HK-2 (cell line): ENCODE data around the gene KL.

ENCODE experiments used
- DNase-seq: peaks from one replicate; pipeline ENCODE4 v3.0.0-alpha.2; 2018; ENCODE audit not compliant: unreplicated experiment

Gene KL

DNA sequence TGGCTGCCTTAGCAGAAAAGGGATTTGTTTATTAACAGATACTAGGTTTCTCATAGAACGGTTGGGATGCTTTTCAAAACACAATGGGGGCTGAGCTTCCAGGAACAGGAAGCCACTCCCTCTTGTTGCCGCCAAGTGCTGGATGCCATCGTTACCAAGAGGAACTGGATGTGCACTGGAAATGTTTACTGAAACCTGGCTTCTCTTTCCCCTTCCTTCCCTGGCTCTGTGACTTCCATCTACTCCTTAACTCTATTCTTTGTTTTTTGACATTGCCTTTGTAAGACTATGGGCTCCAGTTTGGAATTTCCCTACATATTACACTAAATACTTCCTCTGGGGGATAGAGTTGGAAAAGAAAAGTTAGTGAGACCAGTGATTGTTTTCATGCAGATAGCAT lies 11.7 kb upstream of the KL start:
- DNase-seq: no peak

DNA sequence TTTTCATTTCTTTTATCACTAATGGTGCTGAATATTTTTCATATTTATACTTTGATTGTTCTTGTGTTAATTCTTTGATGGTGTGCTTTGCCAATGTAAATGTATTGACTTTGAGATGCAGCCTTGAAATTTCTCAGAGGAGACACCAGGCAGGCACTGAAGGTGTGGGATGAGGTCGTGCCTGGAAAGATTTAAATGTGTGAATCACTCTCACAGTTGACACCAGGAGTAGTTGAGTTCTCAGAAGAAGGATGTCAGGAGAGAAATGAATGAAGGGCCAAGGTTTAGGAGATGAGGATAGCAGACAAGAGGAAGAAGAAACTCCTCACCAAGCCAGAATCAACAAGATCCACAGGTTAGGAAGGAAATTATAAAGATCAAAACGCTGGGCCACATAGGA lies 10.1 kb upstream of the KL start:
- no peak for DNase-seq

DNA sequence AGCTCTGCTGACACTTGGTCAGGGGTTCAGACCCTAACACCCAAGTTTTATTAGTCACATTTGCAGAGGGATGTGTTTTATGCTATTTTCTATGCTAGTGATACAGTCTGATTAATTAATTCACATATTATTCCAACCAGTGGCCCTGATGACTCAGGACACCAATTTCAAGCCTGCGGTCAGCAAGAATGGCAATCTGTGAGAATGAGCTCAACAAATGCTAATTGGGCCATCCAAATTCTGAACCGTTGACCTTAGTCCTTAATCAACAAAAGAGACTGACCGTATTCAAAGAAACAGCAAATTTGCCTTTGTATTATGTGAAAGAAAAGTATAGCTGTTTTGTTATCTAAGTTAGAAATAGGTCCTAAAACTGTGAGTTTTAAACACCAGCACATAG lies 9.6 kb upstream of the KL start:
- DNase-seq: no peak

DNA sequence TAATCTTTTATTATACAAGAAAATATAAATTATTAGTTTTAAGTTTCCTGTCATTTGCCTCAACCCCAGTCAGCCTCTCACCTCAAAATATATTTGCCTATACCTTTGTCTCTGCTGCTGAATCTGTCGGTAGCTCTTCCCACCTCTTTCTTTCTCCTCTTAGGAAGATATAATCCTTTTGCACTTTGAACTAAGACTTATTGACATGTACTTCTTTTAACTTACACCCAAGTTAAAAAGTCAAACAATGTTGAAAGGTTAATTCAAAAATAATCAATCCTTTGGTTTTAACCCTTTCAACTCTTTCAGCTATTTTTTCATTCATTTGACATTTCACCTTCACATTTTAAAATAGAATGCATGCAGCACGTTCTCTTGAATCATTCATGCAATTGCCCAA lies 9.0 kb upstream of the KL start:
- DNase-seq: no peak

DNA sequence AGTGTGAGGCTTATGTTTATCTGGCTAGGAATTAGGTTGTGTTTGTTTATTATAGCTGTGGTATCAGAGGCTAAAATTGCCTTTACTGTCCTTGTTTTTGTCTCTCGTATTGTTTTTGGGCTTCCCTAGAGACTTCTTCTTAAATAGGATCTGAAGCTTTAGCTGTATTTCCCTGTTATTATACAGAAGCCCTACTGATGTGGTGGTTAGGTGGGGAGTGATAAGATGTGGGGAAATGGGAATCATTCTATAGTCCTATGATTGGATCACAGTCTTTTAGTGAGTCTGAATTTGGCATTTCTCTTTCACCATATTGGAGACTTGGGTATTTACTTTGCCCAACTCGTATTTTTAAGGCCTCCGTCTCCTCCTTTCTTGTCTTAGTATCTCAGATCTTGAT lies 8.3 kb upstream of the KL start:
- no peak for DNase-seq

DNA sequence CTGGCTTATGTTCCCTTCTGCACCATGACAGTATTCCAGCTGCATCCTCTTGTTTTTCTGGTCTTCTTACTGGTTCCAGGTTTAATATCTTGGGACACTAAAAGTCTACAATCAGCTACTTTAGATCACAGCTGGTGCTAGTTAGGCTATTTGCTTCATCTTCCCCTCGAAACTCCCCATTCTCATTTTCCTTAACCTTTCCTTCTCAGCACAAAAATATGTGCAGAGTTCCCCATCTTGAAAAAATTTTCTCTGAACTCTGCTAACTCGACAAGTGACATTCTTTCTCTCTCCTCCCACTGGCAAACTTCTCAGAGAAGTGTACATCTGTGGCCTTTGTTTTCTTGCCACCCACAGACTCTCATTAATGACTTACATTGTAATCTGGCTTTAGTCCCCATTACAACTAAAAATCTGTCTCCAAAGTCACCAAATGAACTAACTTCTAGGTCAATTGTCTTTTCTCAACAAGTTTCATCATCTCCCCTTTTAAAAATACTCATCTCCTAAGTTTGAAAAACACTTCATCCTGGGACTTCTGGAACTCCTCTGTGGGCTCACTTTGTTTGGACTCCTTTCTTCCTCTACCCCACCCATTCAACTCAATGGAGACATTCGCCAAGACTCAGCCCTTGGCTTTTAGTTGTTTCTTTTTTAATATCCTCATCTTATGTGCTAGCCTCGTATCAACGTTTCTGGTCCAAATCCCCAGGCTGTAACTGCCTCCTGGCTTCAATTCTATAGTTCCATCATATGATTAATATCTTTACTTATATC lies 7.1 kb upstream of the KL start:
- no peak for DNase-seq

DNA sequence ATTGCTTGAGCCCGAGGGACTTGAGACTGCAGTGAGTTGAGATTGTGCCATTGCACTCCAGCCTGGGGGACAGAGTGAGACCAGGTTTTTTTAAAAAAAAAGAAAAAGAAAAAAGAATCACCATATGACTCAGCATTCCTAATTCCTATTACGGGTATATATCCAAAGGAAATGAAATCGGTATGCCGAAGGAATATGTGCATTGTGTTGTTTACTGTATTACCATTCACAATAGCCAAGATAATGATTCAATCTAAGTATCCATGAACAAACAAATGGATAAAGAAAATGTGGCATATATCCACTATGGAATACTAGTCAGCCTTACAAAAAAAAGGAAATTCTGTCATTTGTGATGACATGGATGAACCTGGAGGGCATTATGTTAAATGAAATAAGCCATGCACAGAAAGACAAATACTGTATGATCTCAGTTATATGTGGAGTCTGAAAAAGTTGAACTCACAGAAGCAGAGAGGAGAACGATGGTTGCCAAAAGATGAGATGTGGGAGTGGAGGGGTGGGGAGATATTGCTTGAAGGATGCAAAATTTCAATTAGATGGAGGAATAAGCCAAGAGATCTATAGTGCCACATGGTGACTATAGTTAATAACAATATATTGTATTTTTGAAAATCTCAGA lies 4.3 kb upstream of the KL start:
- DNase-seq: no peak

DNA sequence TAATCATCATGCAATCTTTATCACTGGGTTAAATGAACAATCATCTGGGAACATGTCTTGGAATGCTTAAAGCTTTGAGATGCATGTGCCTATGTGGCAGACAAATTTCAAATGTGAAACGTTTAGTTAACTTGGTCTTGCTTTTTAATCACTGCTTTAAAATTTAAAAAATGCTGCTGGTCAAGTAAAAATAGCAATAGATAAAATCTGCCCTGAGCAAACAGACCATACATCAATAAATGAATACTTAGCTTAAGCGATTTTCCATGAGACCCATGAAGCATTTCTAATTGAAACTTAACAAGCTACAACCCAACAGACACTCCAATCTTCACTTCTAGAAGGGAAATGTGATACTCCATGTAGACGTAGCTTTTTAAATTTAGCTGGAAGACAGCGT lies 1.9 kb upstream of the KL start:
- no peak for DNase-seq

DNA sequence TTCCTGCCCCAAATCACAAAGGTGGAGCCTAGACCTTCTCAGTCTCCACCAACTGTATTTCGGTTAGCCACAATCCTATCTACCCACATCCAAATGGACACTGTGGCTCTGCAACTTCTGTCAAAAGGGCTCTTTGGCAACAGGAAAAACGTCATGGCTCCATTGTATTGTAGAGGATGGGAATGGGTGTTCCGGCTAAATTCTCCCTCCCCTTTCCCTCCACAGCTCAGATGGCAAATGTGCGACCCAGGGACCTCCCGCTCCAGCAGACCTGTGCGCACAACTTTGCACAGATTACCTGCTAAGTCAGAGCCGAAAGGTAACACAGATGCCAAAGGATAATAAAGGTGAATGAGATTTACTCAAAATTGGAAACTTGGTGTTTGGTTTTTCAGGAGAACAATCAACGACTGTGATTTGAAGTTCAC lies 968 bp upstream of the KL start:
- DNase-seq: no peak

DNA sequence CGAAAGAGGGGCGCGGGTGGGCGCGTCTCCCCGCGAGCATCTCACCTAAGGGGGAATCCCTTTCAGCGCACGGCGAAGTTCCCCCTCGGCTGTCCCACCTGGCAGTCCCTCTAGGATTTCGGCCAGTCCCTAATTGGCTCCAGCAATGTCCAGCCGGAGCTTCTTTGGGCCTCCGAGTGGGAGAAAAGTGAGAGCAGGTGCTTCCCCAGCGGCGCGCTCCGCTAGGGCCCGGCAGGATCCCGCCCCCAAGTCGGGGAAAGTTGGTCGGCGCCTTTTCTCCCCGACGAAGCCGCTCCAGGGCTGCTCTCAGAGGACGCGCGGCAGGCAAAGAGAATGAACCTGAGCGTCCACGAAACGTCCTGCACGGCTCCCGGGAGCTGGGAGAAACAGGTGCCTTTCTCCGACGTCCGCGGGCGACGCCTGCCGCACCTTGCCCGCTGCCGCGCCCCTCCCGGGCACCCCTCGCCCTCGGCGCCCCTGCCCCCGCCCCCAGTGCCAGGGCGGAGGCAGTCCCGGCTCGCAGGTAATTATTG lies 366 bp upstream of the KL start:
- peak; percentile 41 for DNase-seq

DNA sequence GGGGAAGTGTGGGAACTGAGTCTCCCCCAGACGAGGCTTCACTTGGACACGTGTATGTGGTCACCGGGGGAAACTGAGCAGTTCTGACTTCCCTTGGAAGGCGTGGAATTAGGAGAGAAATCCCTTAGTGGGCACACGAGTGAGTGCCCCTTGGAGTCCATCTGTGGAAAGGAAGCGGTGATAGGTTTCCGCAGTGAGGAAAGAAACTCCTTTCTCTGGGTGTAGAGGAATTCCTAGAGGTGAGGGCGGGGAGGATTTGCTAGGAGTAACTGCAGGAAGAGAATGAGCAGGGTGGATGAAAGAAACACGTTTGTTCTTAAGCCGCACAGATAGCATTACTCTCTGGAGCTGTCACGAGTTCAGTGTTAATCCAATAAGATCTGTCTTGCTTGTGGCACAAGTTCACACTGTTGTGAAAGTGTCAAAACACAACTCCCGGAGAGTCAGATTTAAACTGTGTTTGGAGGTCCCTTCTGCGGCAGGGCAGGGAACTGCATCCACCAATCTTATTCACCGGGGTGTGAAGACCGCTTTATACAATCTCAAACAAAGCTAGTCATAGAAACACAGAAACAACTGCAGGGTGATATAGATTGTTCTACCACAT lies 1.2 kb downstream of the KL start:
- DNase-seq: peak; percentile 56

DNA sequence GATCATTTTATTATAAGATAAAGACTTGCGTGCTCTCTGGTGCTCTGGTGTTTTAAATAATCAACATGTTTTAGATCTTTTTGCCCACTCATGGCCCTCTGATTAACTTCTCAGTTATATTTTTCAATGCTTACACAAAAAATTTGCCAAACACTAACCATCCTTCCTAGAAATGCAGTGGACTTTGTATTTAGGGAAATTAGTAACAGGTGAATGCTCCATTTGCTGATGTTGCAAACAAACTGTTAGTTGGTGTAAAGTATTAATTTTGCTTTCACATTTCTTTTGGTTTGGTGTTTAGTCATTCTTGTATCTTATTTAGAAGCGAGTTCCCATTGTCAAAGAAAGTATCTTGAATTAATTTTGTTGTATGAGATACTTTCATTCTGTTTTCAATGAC lies 2.7 kb downstream of the KL start:
- no peak for DNase-seq

DNA sequence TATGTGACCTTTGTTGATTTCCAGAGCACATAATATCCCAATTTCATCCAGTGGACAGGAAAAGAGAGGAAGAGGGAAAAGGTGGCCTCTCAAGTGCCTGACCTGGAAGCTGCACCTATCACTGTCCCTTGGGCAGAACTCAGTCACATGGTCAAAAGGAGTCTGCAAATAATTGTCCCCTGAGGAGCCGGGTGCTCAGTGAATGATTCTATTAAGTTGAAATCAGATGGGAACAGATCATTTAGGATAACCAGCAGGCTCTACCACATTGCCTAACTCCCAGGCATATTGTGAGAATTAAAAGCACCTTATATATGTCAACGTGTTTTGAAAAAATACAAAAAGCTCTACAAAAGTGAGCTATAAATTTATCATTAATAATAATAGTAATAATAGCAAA lies 6.8 kb downstream of the KL start:
- DNase-seq: no peak

DNA sequence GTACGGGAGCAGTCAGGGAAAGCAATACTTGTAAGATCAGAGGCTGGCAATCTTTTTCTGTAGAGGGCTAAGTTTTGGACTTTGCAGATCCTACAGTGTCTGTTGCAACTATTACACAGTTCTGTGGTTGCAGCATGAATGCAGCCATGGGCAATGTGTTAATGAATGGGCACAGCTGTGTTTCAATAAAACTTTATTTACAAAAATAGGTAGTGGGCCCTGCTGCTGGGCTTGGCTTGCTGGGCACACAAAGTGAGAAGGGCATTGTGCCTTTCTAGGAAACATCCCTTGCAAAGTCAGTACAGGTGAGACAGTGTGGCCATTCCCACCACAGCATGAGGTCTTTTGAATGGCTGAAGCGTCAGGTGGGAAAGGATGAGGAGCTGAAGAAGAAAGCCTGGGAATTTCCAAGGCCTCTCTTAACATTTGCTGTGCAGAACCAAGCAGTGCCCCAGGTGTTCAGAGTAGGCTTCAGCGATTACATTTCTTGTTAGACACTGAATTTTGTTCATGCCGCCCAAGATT lies 9.1 kb downstream of the KL start:
- no peak for DNase-seq

DNA sequence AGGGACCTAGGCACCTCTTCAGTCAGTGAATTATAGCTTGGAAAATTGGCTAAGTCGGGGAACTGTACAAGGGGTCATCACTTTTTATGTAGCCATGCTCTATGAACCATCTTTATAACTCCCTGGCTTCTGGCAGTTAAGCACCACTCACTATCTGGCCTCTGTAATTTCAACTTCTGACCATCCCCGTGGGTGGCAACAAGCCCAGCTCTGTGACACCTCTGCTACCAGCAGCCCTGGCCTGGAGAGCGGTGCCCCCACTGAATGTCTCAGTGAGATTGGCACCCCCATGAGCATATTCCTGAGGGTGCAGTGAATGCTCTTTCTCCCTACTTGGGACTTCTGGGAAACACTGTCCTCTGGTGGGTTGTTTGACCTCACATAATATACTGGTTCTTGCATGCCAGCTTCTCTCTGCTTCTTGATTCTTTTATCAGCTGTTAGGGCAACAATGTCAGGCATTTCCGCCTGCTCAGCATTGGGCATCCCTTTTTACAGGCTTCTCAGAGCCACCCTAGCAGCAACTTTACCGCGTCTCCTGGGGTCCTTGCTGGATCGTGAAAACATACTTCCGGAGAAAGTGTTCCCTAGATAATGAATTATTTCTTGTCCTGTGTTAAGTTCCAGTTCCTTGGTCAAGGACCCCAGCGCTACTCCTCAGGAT lies 10.4 kb downstream of the KL start:
- no peak for DNase-seq

DNA sequence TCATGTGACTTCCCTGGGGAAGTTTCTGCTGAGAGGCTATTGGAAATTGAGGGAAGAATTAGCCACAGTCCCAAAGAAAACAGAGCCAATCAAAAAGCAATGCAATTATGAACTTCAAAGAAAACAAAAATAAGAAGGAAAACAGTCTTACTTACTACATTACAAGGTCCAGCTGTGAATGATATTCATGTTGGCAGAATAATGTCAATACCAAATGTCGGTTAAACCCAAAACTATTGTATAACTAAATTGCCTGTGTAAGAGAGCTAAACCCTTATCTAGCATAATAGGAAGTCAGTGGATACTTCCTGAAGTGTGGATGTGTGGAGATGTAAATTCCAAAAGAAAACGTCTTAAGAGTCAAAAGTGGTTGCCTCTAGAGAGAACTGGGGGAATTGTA lies 12.4 kb downstream of the KL start:
- DNase-seq: no peak

DNA sequence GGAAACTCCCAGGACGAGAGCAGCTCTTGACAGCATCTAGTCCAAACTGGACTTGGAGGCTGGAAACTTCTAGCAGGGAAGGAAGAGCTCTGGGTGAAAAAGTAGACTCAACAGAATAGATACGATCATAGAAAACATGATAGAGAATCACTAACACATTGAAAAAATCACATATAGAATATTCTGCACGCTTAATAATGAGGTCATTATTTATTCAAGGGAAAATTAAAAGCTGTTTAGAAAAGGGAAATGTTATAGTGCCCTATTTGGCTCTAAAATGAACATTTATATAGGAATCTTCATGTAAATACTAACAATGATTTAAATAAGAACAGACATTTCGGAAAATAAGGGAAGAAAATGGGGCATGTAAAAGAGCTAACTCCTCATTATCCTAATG lies 15.1 kb downstream of the KL start:
- DNase-seq: no peak

DNA sequence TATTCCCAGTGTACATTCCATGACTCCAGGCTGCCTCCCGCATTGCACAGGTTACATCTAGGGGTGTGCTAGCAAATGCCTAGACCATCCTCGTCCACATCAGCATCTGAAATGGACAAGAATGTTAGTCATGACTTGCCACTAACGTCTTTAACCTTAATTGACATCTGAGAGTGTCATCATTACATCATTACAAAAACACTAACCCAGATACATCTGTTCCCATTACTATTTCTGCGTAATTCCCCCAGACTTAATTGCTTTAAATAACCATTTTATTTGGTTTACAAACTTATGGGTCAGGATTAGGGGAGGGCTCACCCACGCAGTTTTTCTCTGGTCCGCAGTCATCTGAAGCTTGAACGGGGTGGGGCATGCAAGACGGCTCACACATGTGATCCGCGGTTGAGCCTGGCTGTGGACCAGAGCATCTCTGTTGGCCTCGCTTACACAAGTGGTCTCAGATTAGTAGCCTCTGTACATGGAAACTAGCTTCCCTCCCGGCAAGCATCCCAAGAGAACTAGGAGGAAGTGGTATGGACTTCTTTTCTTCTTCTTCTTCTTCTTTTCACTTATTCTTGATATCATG lies 15.9 kb downstream of the KL start:
- DNase-seq: no peak

DNA sequence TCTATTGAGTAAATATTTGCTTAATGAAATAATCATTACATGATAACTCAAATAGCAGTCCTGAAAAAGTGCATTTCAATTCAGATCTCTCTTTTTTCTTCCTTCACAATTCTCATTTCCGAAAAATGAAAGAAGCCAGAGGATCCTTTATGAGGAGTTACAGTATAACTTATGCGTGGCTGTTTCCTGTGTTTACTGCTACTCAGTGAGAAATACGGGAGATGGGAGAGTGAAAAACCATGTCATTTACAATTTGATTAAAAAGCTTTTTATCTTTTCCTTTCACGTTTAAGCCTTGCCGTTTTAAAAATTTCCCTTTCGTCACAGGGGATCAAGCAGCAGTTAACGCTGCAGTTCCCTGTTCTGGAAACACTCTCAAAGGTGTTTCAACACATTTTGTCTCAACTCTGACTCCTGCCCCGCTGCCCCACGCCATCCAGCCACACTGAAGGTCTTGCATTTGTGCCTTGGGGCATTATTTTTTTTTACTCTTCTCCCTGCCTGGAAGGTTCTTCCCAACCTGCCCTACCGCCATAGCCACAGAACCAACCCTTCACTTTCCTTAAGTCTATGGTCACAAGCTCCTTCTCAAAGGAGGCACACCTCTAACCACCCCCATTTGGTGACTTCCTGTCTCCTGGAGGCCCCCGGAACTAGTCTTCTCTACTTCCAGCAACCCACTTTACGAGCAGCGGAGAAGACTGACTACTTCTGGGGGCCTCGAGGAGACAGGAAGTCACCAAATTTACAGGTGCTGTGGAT lies 17.0 kb downstream of the KL start:
- no peak for DNase-seq

DNA sequence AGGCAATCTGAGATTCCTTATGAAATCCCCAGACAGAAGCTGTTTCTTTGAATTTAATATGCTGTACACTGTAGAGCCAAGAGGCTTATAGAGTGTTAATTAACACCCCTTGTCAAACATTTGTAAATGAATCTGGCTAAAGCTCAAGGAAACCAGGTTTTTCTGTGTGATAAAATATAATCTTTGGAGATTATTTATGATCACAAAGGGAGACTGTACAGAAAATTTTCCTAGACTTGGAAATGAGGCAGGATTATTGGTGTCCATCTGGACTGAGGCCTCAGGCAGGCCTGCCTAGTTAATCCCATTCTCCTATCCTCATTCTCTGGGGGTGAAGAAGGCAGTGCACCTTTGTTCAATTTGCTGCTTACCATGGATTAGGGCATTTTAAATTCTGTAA lies 17.8 kb downstream of the KL start:
- DNase-seq: no peak

DNA sequence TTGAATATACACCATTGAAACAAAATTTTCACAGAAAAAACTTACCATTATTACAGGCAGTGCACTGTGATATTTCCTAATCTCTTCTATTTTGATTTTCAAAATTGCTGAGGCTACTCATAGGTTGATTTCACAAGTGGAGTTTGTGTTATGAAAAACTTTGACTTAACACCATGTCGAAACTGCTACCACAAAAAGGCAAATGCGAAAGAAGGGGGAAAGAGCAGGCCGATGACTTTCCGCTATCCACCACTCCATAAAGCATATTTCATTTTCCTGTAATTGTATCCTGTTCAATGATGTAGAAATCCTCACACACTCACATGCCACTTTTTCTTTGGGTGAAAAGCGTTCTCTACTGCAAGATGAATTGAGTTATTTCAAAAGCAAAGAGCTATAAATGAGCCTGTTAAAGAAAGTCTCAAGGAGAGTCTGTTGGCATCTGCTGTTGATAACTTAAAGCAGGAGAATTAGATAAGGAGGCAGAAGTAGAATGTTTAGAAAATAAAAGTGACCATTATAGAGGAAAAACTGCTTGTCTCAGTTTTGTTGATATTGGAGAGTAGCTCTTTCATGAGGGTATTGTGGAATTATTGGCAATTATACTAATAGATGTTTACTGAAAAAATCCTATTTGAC lies 18.8 kb downstream of the KL start:
- no peak for DNase-seq
